ENCODE measurements around the gene RERE.
"Not testable (repeated sequence)": the region's sequence is repeated elsewhere in the genome, so short reads cannot be mapped to it uniquely, and the experiment has no call there.

The RERE gene

DNA sequence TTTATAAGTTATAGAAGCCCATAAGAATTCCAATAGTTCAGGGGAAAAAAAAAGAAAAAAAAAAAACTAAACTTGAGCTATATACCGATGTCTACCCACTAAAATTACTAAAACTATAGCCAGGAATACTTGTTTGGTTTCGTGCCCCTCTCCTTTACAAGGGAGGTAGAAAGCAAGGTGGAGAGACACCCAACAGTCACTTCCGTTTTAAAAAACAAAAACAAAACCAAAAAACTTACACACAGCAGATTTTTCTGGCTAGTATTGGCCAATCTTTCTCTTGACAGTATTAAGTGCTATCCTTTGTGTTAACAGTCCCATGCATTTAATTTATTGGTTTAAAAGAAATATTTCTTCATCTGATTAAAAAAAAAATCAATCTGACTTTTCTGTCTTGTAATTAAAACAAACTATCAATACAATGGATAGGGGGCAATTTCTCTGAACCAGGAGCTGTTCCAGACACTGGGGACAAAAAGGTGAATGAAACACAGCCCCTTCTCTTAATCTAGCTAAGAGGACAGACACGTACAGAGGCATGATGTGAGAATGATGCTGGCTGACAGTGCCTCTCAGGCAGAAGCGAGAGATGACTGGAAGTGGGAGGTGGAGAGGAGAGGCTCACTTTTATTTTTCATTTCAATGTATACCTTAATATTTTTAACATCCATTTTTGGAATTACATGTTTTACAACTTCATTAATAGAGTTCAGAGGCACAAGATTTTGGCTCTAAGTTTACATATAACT, 214.8 kb downstream of the RERE start:
- no peak for DNase-seq (ENCODE audit: low read depth)

DNA sequence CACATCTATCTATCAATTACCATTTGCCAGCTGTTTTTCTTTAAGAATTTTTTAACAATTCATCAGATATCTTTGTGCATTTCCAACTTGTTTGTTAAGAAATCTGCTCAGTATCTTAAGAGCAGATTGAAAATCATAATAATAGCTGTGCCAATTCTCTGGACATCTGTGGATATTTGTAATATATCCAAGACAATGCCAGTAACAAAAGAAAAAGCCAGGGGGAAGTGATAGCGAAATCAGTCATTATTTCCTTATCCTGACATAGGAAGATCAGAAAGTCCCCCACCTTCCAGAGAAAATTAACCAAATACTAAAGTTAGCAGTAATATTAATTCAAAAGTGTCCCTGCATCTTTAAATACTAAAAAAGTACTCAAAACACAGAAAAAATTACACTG, 217.1 kb downstream of the RERE start:
- DNase-seq (ENCODE audit: low read depth): no peak

DNA sequence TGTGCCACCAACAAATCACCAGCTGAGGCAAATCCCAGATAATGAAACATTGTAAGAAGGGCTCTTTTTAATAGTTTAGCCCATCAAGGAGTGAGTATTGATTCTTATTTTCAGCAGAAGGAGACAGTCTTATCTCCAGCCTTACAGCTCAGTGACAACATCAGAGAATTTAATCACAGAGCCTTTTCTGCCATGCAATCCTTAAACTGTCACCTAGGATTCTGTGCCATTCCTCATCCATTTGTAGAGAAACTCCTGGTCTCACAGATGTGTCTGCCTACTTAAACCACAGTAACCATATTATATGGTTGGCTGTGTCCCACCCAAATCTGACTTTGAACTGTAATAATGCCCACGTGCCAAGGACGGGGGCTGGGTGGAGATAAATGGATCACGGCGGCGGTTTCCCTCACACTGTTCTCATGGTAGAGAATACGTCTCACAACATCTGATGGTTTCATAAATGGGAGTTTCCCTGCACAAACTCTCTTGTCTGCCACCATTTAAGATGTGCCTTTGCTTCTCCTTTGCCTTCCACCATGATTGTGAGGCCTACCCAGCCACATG, 217.7 kb downstream of the RERE start:
- DNase-seq (ENCODE audit: low read depth): no peak

DNA sequence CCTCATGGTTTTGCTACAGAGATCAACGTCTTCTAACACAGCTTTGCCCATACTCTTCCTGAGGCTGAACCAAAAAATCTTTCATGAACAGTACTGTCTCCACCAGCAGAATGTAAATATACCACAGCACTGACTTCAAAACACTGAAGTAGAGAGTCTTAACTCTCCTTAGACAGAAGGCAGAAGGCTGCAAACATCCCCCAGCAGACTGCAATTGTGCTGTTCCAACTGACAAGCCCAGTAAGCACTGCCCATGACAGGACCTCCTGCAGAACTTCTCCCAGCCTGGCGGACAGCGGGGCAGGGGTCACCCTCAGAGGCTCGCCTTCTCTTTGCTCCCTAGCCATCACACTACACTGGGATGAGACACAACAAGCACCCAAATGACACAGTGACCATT, 218.7 kb downstream of the RERE start:
- DNase-seq (ENCODE audit: low read depth): no peak

DNA sequence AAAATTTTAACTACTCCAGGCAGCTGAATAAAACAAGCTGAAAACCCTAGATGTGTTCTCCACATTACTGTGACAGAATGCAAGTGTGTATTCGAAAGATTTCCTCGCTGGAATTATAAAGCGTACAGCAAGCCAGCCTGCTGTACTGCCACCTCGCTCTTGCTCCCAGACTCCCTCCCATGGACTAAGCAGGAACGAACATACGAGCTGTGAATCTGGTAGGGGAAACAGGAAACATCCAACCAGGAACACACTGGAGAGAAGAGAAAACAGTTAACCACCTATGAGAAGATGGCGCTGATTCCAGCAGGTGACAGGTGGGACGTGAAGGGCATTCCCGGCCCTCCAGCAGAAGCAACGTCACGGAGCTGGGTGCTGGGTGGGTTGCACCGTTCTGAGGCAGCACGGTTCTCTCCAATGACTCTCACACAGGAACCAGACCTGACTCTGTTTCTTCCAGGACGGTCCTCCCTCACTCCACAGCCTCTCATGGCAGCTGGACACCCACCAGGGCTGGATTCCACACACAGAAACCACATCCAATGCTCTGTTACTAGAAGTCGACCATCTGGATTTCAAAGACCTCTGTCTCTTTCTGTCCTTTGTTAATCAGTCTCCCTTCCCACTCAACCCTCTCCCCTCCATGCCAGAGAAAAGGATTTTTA, 219.2 kb downstream of the RERE start:
- no peak for DNase-seq (ENCODE audit: low read depth)

DNA sequence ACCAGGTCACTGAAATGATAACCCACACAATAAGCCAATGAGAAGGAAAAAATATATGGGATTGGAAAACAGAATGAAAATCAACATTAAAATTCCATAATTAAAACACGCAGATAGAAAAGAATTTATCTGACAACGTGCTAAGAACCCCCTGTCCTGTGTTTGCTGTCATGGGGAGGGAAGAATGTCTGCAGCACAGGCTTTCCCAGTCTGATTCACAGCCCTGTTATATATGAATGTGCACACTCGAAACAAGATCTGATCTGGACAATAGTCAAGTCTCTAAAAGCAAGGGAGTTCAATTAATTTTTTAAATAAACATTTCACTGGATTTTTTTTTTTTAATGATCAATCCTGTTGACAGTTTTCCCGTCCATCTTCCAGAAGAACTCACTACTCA, 220.0 kb downstream of the RERE start:
- DNase-seq (ENCODE audit: low read depth): no peak

DNA sequence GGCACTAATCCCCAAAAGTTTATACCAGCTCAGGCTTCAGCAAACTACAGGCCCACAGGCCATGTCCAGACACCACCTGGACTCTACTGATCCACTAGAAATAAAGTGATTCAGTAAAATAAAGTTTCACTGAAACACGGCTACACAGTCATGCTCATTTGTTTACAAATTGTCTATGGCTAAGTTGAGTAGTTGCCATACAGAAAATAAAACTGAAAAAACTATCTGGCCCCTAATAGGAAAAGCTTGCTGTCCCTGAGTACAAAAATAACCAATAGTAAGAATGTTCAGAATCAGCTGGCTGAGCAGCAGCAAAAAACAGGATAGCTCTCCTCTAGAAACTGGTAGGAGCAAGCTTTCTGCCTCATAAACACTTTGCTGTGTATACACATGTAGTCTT, 221.5 kb downstream of the RERE start:
- DNase-seq (ENCODE audit: low read depth): no peak

DNA sequence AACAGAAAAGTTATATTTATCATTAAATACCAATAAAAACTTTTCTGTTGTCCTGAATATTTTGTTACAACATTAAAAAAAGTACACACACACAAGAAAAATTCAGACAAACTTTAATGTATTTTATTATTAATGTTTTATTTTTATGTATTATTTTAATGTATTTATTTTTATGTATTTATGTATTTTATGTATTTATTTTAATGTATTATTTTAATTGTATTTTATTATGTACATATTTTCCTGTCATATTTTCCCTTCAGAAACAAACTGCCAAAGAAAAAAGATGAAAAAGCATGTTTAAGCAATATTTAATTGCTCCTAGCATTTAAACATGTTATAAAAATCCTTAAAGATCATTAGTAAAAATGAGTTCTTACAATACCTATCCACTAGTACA, 222.1 kb downstream of the RERE start:
- DNase-seq (ENCODE audit: low read depth): no peak

DNA sequence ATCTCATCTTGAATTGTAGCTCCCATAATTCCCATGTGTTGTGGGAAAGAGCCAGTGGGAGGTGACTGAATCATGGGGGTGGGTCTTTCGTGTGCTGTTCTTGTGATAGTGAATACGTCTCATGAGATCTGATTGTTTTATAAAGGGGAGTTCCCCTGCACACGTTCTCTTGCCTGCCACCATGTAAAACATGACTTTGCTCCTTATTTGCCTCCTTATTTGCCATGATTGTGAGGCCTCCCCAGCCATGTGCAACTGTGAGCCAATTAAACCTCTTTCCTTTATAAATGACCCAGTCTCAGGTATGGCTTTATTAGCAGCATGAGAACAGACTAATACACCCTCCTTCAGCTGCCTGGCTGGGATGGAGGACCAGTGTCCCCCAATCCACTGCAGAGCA, 224.1 kb downstream of the RERE start:
- not testable (repeated sequence) for DNase-seq (ENCODE audit: low read depth)

DNA sequence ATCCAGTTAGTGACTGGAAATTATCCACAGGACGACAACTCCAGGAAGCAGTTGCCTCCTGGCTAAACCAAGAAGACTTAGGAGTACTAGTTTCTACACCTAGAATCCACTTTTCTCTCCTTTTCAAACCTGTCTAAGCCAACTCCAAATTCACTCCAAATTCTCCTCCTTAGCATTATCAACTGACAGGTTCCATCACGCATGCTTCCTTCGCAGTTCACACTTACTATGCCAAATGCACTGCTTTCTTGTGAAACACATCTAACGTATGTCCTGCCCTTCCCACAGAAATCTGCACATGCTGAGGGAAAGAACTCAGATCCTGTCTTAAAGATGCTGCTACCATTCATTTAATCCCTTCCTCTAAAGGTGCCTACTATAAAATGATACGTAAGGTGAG, 225.9 kb downstream of the RERE start:
- DNase-seq (ENCODE audit: low read depth): no peak

DNA sequence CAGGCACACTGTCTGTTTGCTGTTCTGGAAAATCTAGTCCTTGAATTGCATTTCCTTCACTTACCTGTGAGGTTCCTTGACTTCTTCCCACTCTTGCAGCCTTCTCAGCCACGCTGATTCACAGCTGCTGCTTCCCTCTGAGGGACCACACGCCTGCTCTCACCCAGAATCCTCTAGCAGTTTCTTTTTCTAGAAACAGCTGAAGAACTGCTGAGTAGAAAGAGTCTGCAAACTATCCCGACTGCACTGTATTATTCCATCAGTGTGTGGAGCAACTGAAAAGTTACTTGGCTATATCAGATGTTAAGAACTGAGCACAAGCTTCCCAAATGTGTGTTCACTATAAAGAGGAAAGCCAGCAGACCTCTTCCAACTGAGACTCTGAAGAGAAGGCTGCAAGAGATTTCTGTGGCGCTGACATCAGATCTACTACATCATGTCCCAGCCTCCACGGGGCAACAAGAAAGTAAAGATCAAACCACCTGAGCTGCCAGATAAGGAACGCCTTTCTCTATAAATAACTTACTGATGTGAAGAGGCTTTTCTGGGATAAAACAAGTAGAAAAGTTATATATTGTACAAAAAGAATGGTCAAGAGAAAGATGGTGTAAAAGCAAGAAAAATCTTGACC, 226.6 kb downstream of the RERE start:
- DNase-seq (ENCODE audit: low read depth): no peak

DNA sequence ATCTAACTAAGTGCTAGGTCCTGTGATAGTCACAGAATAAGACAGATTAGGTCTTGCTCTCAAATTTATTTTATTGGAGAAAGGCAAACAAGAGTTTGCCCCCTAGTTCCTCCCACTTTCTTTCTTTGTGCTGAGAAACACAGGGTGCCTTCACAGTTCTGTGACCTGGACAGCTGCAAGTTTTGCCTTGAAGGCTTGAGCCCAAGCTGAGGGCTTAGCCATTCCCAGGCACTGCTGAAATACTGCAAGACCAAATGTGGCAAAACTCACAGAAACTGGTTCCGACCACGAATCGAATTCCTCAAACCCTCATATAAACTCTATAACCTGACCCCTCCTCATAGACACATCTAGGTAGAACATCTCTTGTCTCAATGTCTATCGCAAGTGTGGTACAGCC, 227.9 kb downstream of the RERE start:
- DNase-seq (ENCODE audit: low read depth): no peak

DNA sequence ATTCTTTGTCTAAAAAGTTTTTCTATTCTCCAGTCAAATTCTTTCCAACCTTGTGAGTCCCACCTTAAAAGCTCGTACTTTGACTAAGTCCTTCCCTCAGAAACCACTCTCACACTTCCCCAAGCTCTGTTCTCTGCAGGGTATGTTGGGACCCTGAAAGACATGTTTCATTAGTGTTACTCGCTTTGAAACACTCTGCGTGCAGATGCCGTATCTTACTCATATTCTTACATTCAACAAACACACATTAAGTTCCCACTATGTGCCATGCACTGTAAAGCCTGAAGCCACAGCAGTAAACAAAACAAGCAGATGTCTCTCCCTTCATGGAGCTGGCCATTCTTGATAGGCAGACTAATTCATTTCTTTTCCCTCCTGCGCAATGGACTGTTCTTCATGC, 229.7 kb downstream of the RERE start:
- DNase-seq (ENCODE audit: low read depth): no peak

DNA sequence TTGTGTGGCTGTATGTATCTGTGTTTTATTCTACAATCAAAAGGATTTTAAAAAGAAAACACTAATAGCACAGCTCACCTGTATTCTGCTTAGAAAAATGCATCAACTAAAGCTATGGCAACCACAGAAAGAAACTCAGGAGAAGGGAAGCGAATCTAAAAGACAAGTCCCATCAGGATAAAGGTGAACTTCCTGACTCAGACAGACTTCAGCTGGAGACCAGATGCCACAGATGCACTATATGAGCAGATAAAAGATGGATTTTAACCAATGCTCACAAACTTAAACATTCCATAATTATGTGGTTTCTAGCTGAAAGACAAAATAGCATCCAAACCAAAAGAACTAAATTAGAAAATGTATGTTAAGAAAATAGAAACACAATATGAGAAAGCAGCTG, 231.0 kb downstream of the RERE start:
- DNase-seq (ENCODE audit: low read depth): no peak

DNA sequence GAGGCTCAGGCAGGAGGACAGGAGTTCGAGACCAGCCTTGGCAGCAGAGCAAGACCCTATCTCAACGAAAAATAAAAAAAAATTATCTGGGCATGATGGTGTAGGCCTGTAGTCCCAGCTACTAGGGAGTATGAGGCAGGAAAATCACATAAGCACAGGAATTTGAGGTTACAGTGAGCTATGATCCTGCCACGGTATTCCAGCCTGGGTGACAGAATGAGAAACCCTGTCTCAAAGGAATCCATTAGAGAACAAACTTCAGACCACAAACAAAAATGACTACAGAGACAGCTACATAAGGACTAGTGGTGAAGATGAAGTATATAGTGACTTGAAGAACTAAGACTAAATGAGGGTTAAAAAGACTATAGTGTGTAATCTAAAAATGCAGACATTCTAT, 233.1 kb downstream of the RERE start:
- DNase-seq (ENCODE audit: low read depth): no peak

DNA sequence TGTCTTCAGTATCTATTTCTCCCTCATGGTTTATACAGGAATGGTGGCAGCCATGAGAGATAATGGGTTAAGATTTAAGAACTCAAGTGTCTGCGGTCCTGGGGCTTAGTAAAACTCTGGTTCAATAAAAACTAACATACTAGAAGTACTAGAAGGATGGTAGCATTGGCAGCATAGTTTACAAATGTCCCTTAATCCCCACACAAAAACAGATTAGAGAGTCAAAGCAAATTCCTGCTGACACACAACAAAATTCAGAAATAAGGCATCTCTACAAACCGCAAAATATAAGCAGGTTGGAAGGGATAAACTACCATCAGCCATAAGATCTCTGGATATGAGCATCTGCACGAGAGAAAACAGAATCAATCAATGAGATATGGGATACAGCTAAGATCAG, 234.4 kb downstream of the RERE start:
- no peak for DNase-seq (ENCODE audit: low read depth)

DNA sequence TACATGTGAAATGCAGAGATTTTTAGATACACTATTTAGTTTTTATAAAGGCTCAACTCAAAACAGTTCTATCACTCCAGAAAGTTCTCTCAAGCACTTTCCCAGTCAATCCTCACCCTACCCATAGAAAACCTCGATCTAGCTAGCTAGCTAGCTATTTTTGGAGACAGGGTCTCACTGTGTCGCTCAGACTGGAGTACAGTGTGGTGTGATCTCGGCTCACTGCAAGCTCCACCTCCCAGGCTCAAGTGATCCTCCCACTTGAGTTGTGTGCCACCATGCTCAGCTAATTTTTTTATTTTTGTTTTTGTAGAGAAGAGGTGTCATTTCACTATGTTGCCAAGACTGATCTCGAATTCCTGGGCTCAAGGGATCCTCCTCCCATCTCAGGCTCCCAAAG, 236.9 kb downstream of the RERE start:
- no peak for DNase-seq (ENCODE audit: low read depth)

DNA sequence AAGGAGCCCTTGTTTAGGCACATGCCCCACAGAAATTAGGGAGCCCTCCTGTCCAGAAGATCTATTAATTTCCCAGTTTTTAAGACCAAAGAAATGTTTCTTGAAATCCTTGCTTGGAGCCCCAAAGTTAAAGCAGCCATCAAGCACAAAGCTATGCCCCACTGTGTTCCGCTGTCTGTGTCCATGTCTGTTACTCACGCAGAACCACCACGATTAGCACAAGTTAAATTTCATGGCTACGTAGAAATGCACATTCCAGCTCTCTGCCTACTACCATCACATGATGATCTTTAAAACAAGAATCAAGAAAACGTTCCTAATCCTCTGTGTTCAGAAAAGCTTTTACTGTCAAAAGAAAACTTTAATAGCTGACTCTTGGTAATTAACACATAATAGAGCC, 238.5 kb downstream of the RERE start:
- no peak for DNase-seq (ENCODE audit: low read depth)

DNA sequence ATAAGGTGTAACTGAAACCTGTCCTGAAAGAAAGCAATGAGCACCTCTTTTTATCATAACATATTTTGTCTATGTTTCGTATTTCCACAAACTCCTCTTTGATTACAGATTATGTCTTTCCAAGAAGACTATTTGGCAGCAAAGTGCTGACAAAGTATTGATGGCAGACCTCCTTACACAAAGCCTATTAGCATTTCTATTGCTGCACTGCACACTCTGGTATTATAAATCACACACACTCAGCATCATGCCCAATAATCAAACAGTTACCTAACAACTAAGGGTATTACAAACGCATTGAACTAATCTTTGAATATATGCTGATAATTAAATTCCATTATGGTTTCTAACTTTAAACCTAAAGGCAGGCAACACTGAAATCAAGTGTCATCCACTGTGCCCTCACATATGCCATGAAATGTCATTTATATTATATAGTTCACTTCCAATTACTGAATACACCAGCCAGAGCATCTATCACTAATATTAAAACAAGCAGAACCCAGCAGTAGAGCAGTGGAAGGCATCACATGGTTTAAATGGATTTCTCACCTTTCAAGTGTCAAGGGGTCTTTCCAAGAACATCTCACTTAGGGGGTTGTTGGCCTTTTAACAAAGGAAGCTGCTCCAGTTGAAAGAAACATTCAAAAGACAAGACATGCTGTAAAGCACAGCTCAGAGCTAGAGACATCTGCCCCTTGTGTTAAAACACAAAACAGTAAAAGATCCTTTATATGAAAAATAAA, 239.1 kb downstream of the RERE start:
- DNase-seq (ENCODE audit: low read depth): no peak

DNA sequence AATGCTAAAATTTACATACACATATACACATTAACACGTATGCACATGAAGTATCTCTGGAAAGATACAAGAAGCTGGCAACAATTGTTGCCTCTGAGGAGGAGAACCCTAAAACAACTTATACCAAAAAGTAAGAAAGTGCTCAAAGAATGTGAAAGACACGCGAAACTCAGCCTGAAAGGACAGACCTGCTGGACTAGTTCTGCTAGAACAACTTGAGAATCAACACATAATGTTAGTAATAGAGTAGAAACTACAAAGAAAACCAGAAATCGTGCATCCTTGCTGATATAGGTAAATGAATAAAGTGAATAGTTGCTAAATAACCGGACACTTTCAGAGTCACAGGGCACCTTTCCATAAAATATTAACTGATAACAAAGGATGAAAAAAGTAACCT, 242.5 kb downstream of the RERE start:
- DNase-seq (ENCODE audit: low read depth): no peak

DNA sequence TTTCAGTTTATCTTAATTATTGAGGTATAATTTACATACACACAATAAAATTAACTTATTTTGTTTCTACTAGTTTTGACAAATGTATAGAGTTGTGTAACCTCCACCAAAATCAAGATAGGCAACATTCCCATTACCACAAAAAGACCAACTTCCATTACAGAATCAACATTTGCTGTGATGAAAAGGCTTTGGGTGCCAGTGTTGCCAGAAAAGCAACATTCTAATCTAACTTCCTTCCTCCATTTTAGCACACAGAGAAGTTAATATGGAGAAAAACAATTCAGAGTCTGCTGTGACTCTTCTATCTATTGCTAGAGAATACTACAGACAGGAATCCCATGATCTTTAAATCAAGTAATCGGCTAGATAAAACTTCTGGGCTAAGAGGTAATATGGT, 245.3 kb downstream of the RERE start:
- DNase-seq (ENCODE audit: low read depth): no peak

DNA sequence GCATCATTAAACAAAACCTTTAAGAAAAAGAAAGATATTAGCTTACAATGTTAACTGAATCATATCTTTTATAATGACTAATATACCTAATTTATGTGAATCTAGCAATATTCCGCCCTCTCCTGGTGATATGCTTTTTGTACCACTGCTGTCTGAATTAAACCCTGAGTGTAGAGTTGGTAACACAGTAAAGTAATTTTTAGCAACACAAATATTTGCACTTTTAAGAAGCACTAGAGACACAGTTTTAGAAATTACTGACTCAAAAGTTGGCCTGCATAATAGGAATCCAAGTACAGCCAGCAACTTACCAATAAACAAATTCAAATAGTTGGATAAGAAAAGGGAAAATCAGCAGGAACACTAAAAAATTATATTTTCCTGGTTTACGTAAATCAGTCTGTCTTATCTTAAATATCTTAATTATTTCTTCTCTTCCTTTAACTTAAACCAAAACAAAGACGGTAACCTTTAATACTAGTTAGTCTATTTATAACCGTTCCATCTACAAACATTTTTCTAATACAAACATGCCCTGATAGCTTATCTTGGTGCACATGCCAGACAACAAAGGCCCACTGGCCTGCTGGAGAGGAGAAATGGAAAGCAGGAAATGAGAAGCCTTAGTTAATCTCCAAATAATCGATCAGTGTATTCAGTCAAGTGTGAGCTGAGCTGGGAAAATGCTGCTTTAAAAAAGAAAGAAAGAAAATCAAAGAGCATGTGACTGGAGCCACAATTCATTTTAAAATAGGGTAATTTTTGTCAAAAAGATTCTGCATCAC, 246.0 kb downstream of the RERE start:
- no peak for DNase-seq (ENCODE audit: low read depth)

Measured in activated T-cell treated with anti-CD3 and anti-CD28 coated beads for 24 hours (primary cell).